HG03280 (cell line): ENCODE data around the gene MOBP.

Experiments used
- ATAC-seq: cut with Tn5 transposase; IDR thresholded peaks from one replicate; pipeline ENCODE4 v1.9.1; 2021; ENCODE audit warnings: mild to moderate bottlenecking, moderate library complexity; ENCODE audit not compliant: unreplicated experiment

Gene MOBP

GRCh38 chr3:39533226-39533625 lies 65.7 kb downstream of the MOBP start:
- ATAC-seq: no peak

GRCh38 chr3:39540162-39540921 lies 72.9 kb downstream of the MOBP start:
- ATAC-seq: no peak

GRCh38 chr3:39541442-39541841 lies 74.0 kb downstream of the MOBP start:
- no peak for ATAC-seq

- no peak for ATAC-seq
These were observed 74.4 kb downstream of the MOBP start for GRCh38 chr3:39541917-39542329.

GRCh38 chr3:39542588-39542988 lies 75.1 kb downstream of the MOBP start:
- ATAC-seq: no peak

- no peak for ATAC-seq
These were observed 80.8 kb downstream of the MOBP start for GRCh38 chr3:39548282-39548681.

- ATAC-seq: no peak
These were observed 83.0 kb downstream of the MOBP start for GRCh38 chr3:39550354-39551051.
